H1 (cell line): ENCODE results near the gene FAM120B. TPM values are rescaled to one million over a fixed set of nuclear protein-coding genes. Genes with fewer than 3 reads are reported as not detected.

Source experiments
- CTCF ChIA-PET: fragments of 300-600 bp; sonication (Branson Sonifier 250); formaldehyde crosslinking; loops from one replicate; lab custom pipeline; 2021; ENCODE audit not compliant: partially characterized antibody; lab: Charles Lee
- POLR2A ChIA-PET: fragments of 300-600 bp; sonication (Branson Sonifier 250); formaldehyde crosslinking; loops from one replicate; lab custom pipeline; 2021; ENCODE audit warnings: inconsistent platforms; ENCODE audit not compliant: partially characterized antibody; lab: Charles Lee
- DNase-seq, 2 experiments: peaks; one replicate each; pipeline versions ENCODE4 v3.0.0 to v3.0.0-alpha.2; 2010 to 2022; ENCODE audit warnings: low spot score in 2 of 2, low read depth in 1 of 2, mixed read lengths in 1 of 2
- FAIRE-seq: peaks from 2 replicates; lab custom pipeline; 2011; peaks lifted over from hg19 to GRCh38; lab: Jason Lieb, UNC
- H2AFZ ChIP-seq: 2 replicates; pipeline ENCODE4 v1.8.1; 2012; ENCODE audit warnings: low read length, inconsistent platforms
- H2AK5ac ChIP-seq: 2 replicates; pipeline ENCODE4 v1.6.1; 2013; ENCODE audit warnings: low read depth, low read length
- H2BK120ac ChIP-seq: replicated peaks from 2 replicates; pipeline ENCODE3; 2013; ENCODE audit warnings: low read depth, low read length, inconsistent platforms
- H2BK12ac ChIP-seq: 2 replicates; pipeline ENCODE4 v1.6.1; 2013; ENCODE audit warnings: low read depth, low read length
- H2BK15ac ChIP-seq: 2 replicates; pipeline ENCODE4 v1.6.1; 2013; ENCODE audit warnings: low read length
- H2BK20ac ChIP-seq: 2 replicates; pipeline ENCODE4 v1.6.1; 2013; ENCODE audit warnings: low read length
- H2BK5ac ChIP-seq: 2 replicates; pipeline ENCODE4 v1.6.1; 2013; ENCODE audit warnings: low read depth, low read length
- H3K14ac ChIP-seq: 2 replicates; pipeline ENCODE4 v1.6.1; 2013; ENCODE audit warnings: inconsistent platforms; ENCODE audit not compliant: insufficient read length
- H3K18ac ChIP-seq: 2 replicates; pipeline ENCODE4 v1.6.1; 2013; ENCODE audit warnings: low read length; ENCODE audit errors: extremely low read depth
- H3K23ac ChIP-seq: 2 replicates; pipeline ENCODE4 v1.6.1; 2013; ENCODE audit warnings: inconsistent platforms; ENCODE audit not compliant: insufficient read length
- H3K23me2 ChIP-seq: 2 replicates; pipeline ENCODE4 v1.6.1; 2013; ENCODE audit warnings: low read depth, low read length
- H3K27ac ChIP-seq: 2 replicates; pipeline ENCODE4 v1.6.1; 2011; ENCODE audit warnings: low read depth, low read length, inconsistent platforms
- H3K27me3 ChIP-seq, 4 experiments: replicated peaks in 1 of 4; 1 replicate in 1 of 4; 2 replicates in 3 of 4; pipeline versions ENCODE4 v1.6.1 to v1.8.1; 2011 to 2013; ENCODE audit warnings: low read length in 3 of 4, mild to moderate bottlenecking in 3 of 4, inconsistent platforms in 2 of 4, mixed read lengths in 2 of 4, moderate library complexity in 1 of 4; ENCODE audit not compliant: control insufficient read depth in 3 of 4, insufficient read depth in 3 of 4; ENCODE audit errors: extremely low read depth in 1 of 4
- H3K36me3 ChIP-seq, 4 experiments: 2 replicates each; pipeline versions ENCODE4 v1.6.1 to v1.8.1; 2011 to 2013; ENCODE audit warnings: mild to moderate bottlenecking in 4 of 4, low read length in 3 of 4, moderate library complexity in 2 of 4, control low read depth in 1 of 4, inconsistent platforms in 1 of 4; ENCODE audit not compliant: insufficient read depth in 4 of 4, control insufficient read depth in 2 of 4
- H3K4ac ChIP-seq: replicated peaks from 2 replicates; pipeline ENCODE3; 2013; ENCODE audit warnings: low read length, low read depth, mixed read lengths, inconsistent platforms; ENCODE audit not compliant: insufficient read length
- H3K4me1 ChIP-seq, 4 experiments: replicated peaks in 1 of 4; 1 replicate in 1 of 4; 2 replicates in 3 of 4; pipeline versions ENCODE4 v1.6.1 to v1.8.1; 2011 to 2013; ENCODE audit warnings: low read length in 3 of 4, inconsistent platforms in 2 of 4, mixed read lengths in 1 of 4; ENCODE audit not compliant: insufficient read depth in 4 of 4, control insufficient read depth in 3 of 4
- H3K4me2 ChIP-seq, 2 experiments: 2 replicates each; pipeline versions ENCODE4 v1.6.1 to v1.8.1; 2011 to 2013; ENCODE audit warnings: low read depth in 2 of 2, low read length in 2 of 2, control low read depth in 1 of 2, inconsistent platforms in 1 of 2, mild to moderate bottlenecking in 1 of 2; ENCODE audit not compliant: insufficient read depth in 1 of 2
- H3K4me3 ChIP-seq, 4 experiments: fragments of 200-600, 300-600 bp in 1 of 4; sonication (generic), shearing (Covaris generic), sonication (Bioruptor Twin) in 1 of 4; 2 replicates each; pipeline versions ENCODE4 v1.5.1 to v1.8.1; 2011 to 2016; ENCODE audit warnings: low read length in 4 of 4, low read depth in 3 of 4, control low read depth in 2 of 4, inconsistent platforms in 2 of 4, mild to moderate bottlenecking in 2 of 4, mixed read lengths in 1 of 4, moderate library complexity in 1 of 4; ENCODE audit not compliant: insufficient read depth in 2 of 4; ENCODE audit errors: extremely low read depth in 1 of 4
- H3K56ac ChIP-seq: replicated peaks from 2 replicates; pipeline ENCODE3; 2013; ENCODE audit warnings: low read depth, mild to moderate bottlenecking, mixed read lengths, low read length, inconsistent platforms; ENCODE audit not compliant: insufficient read length
- H3K79me1 ChIP-seq: 2 replicates; pipeline ENCODE4 v1.6.1; 2013; ENCODE audit warnings: low read depth, low read length, control low read depth
- H3K79me2 ChIP-seq, 2 experiments: 2 replicates each; pipeline versions ENCODE4 v1.6.1 to v1.8.1; 2012 to 2013; ENCODE audit warnings: low read length in 2 of 2, mild to moderate bottlenecking in 2 of 2, inconsistent platforms in 1 of 2; ENCODE audit not compliant: insufficient read depth in 2 of 2, control insufficient read depth in 1 of 2
- H3K9ac ChIP-seq, 4 experiments: replicated peaks in 1 of 4; 1 replicate in 1 of 4; 2 replicates in 3 of 4; pipeline versions ENCODE4 v1.6.1 to v1.8.1; 2011 to 2013; ENCODE audit warnings: low read depth in 3 of 4, low read length in 3 of 4, control low read depth in 2 of 4, mild to moderate bottlenecking in 2 of 4, moderate library complexity in 2 of 4, inconsistent platforms in 1 of 4; ENCODE audit errors: extremely low read depth in 1 of 4
- H3K9me3 ChIP-seq, 2 experiments: 2 replicates each; pipeline versions ENCODE4 v1.6.1 to v1.8.1; 2012 to 2013; ENCODE audit warnings: mild to moderate bottlenecking in 2 of 2, moderate library complexity in 2 of 2, control low read depth in 1 of 2, inconsistent platforms in 1 of 2, low read depth in 1 of 2, low read length in 1 of 2, mixed read lengths in 1 of 2; ENCODE audit not compliant: insufficient read depth in 2 of 2
- H4K20me1 ChIP-seq, 2 experiments: replicated peaks in 1 of 2; 2 replicates each; pipeline versions ENCODE3 to v1.8.1; 2011 to 2013; ENCODE audit warnings: inconsistent platforms in 2 of 2, low read length in 2 of 2, mild to moderate bottlenecking in 1 of 2; ENCODE audit not compliant: insufficient read depth in 2 of 2, control insufficient read depth in 1 of 2
- H4K5ac ChIP-seq: 2 replicates; pipeline ENCODE4 v1.6.1; 2013; ENCODE audit warnings: low read length, low read depth, mixed read lengths, inconsistent platforms; ENCODE audit not compliant: insufficient read length
- H4K8ac ChIP-seq: 2 replicates; pipeline ENCODE4 v1.8.0; 2013; ENCODE audit warnings: mild to moderate bottlenecking, moderate library complexity, low read length, inconsistent platforms; ENCODE audit not compliant: insufficient read depth; ENCODE audit errors: extremely low read depth
- H4K91ac ChIP-seq: replicated peaks from 2 replicates; pipeline ENCODE3; 2013; ENCODE audit warnings: low read length, mixed read lengths, inconsistent platforms; ENCODE audit not compliant: insufficient read length
- CHD2 ChIP-seq: IDR thresholded peaks from 2 replicates; pipeline ENCODE4 v1.6.1; 2012; ENCODE audit warnings: low read length, improper control_type of control experiment
- FOSL1 ChIP-seq: IDR thresholded peaks from 2 replicates; pipeline ENCODE4 v1.6.1; 2011; ENCODE audit warnings: mild to moderate bottlenecking, low read depth, low read length, moderate library complexity; ENCODE audit not compliant: insufficient read depth
- GABPA ChIP-seq: IDR thresholded peaks from 2 replicates; pipeline ENCODE4 v1.6.1; 2011; ENCODE audit warnings: mild to moderate bottlenecking, low read length, moderate library complexity, borderline replicate concordance; ENCODE audit not compliant: insufficient read depth
- HDAC6 ChIP-seq: IDR thresholded peaks from one replicate; pipeline ENCODE4 v1.7.1; 2012; ENCODE audit warnings: low read depth, mild to moderate bottlenecking, inconsistent platforms, low read length, moderate library complexity
- JUND ChIP-seq: IDR thresholded peaks from 2 replicates; pipeline ENCODE4 v1.6.1; 2011; ENCODE audit warnings: mild to moderate bottlenecking, improper control_type of control experiment, low read length
- KDM5A ChIP-seq: fragments of 200-600 bp; IDR thresholded peaks from 2 replicates; pipeline ENCODE4 v1.7.1; 2012; ENCODE audit warnings: mild to moderate bottlenecking, low read length, inconsistent platforms, mixed read lengths
- NRF1 ChIP-seq: IDR thresholded peaks from 2 replicates; pipeline ENCODE4 v1.6.1; 2011; ENCODE audit warnings: mild to moderate bottlenecking, low read depth, low read length, improper control_type of control experiment
- RXRA ChIP-seq: IDR thresholded peaks from 2 replicates; pipeline ENCODE4 v1.6.1; 2011; ENCODE audit warnings: low read depth, mild to moderate bottlenecking, low read length, moderate library complexity; ENCODE audit not compliant: insufficient read depth
- SP4 ChIP-seq: IDR thresholded peaks from 2 replicates; pipeline ENCODE4 v1.6.1; 2012; ENCODE audit warnings: low read length, inconsistent platforms
- SRF ChIP-seq: IDR thresholded peaks from 2 replicates; pipeline ENCODE4 v1.6.1; 2011; ENCODE audit warnings: mild to moderate bottlenecking, low read depth, low read length, moderate library complexity
- YY1 ChIP-seq: IDR thresholded peaks from 2 replicates; pipeline ENCODE4 v1.6.1; 2011; ENCODE audit warnings: low read depth, mild to moderate bottlenecking, low read length
- WGBS, 2 experiments: shearing (Covaris generic) in 1 of 2; methylation state at CpG; one replicate each; pipeline versions ENCODE4 v1.1.6 to v1.1.7; 2013 to 2015; ENCODE audit warnings: low lambda C conversion rate in 2 of 2, mixed read lengths in 2 of 2, inconsistent platforms in 1 of 2, low coverage in 1 of 2, missing lambda C conversion rate in 1 of 2; ENCODE audit not compliant: insufficient replicate concordance in 2 of 2, insufficient coverage in 1 of 2, insufficient read length in 1 of 2; ENCODE audit errors: extremely low coverage in 1 of 2, missing lambda C conversion rate in 1 of 2; 5-methylcytosine and 5-hydroxymethylcytosine counted together
- polyA plus RNA-seq, 7 experiments: library from polyadenylated mRNA; depleted of rRNA in 3 of 7; stranded (reverse) in 5 of 7; unstranded in 2 of 7; fragments of >200 nt in 5 of 7; fragments of 200-250 nt in 2 of 7; gene quantifications; 1 replicate in 5 of 7; 2 replicates in 1 of 7; 4 replicates in 1 of 7; pipeline versions ENCODE4 v1.2.1 to v1.2.3, GENCODE V29; 2011 to 2013; ENCODE audit warnings: missing spikeins in 2 of 7, mixed read lengths in 2 of 7
- total RNA-seq: library from RNA; stranded (reverse); fragmentation: NEBNext Ultra II Directional; extraction: Animal tissue kit (Norgen Biotek cat#: 25700); gene quantifications from 2 replicates; pipeline ENCODE4 v1.2.1, GENCODE V29; 2021
- TF ChIP-seq, protein P1 (sequence below): IDR thresholded peaks from 2 replicates; pipeline ENCODE4 v1.6.1; 2011; ENCODE audit warnings: low read depth, mild to moderate bottlenecking, low read length; ENCODE audit not compliant: insufficient read depth

The FAM120B gene
- total and polyA plus RNA-seq, 2 of the 8 experiments (the other 6 are each of a cell fraction or from before 2014, with no cell fraction given) = 5.1 to 12.5 TPM

DNA sequence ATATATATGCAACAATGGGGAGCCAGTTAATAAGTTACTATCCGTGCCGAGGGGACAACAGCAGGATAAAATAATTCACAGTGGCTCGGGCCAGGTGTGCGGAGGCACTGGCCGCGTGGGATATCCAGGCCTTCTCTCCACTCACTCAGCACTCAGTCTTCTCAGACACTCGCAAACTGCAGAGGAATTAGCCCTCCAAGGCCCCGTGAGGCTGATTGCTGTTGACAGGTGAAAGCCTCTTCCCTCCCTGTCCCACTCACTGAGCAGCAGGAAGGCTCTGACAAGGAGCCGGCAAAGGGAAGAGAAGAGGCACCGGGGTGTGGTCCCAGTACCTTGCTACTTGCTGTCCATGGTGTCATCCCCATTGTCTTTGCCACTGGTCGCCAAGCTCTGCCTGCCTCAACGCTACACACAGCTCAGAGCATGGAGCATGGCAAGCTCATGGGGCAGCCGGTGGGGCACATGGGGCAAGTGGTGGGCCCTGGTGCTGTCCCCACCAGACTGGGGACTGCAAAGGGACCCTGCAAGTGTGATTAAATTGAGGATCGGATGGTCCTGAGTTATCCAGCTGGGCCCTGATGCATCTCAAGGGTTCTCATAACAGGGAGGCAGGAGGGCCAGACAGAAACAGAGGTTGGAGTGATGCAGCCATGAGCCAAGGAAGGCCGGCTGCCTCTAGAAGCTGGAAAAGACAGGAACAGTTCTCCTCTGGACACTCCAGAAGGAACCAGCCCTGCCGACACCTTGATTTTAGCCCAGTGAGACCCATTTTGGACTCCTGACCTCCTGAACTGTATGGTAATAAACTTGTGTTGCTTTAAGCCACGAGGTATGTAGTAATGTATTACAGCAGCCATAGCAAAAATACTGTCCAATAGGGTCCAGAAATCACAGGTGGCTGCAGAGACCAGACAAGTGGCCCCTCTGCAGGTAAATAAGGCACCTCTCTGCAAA lies 126.9 kb downstream of the FAM120B start:
- Histone ChIP-seq H3K4ac (no peak overlapping the region), H3K4me2 (no peak overlapping the region), H3K9me3 (no peaks in the 10 kb centered on the region), H3K27me3 (no peaks in the 10 kb centered on the region), H2BK5ac (no peak overlapping the region), H3K27ac (no peak overlapping the region), H2BK12ac (no peak overlapping the region), H3K23ac (no peak overlapping the region), H3K56ac (no peak overlapping the region), H3K4me3 (no peak overlapping the region), H3K36me3 (no peaks in the 10 kb centered on the region), H3K23me2 (no peaks in the 10 kb centered on the region), H2BK20ac (no peak overlapping the region), H4K5ac (no peak overlapping the region), H4K91ac (no peak overlapping the region), H3K79me1 (no peaks in the 10 kb centered on the region), H2AK5ac (no peak overlapping the region), H3K79me2 (no peaks in the 10 kb centered on the region), H2BK15ac (no peak overlapping the region), H2BK120ac (no peak overlapping the region), H3K9ac (no peak overlapping the region), H2AFZ (0 out of 2 replicates have a peak overlapping the region, but pooled peaks have one; percentile 75), H3K4me1 (peaks cover 0 to 13% (median 7%) of the 10 kb centered on the region in 4 experiments; a peak in 6 of 7 replicates), H4K20me1 (no peaks in the 10 kb centered on the region), H3K14ac (no peak overlapping the region), H3K18ac (no peak overlapping the region), H4K8ac (no peak overlapping the region)
- DNase-seq (no peak), FAIRE-seq (no peak)
- POLR2A ChIA-PET = interaction anchor here (0.5 to 1.0 kb wide), 2 partner anchors 11 to 37 kb away, joined by 3 to 4 read pairs; no protein-coding TSS in a partner anchor
- 89% methylated on average over 16 of the region's 17 CpGs; no CpG with 5 or more reads in 1 of the 2 experiments for WGBS, 2 experiments
- CTCF ChIA-PET = interaction anchor here (0.9 kb wide), 1 partner anchor 9 kb away, joined by 5 read pairs; no protein-coding TSS in a partner anchor
- TF ChIP-seq SP4 (no peak), JUND (no peak), HDAC6 (no peak), YY1 (no peak), NRF1 (no peak), FOSL1 (no peak), SRF (no peak), RXRA (no peak), CHD2 (no peak), KDM5A (no peak), GABPA (no peak)
- TF ChIP-seq, protein P1, sequence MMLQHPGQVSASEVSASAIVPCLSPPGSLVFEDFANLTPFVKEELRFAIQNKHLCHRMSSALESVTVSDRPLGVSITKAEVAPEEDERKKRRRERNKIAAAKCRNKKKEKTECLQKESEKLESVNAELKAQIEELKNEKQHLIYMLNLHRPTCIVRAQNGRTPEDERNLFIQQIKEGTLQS = no peak
